PC-9 (cell line): Measurements from ENCODE around the gene MICAL2.

Experiments used
- CTCF ChIP-seq: fragments of 200-600 bp; sonication (generic); conservative IDR thresholded peaks from 2 replicates; pipeline ENCODE4 v1.6.1; 2017; ENCODE audit warnings: mixed run types, antibody characterized with exemption, mild to moderate bottlenecking, moderate library complexity
- EZH2 ChIP-seq: fragments of 200-600 bp; sonication (generic); IDR thresholded peaks from 2 replicates; pipeline ENCODE4 v1.8.0; 2017; ENCODE audit warnings: antibody characterized with exemption, low read depth

DNA sequence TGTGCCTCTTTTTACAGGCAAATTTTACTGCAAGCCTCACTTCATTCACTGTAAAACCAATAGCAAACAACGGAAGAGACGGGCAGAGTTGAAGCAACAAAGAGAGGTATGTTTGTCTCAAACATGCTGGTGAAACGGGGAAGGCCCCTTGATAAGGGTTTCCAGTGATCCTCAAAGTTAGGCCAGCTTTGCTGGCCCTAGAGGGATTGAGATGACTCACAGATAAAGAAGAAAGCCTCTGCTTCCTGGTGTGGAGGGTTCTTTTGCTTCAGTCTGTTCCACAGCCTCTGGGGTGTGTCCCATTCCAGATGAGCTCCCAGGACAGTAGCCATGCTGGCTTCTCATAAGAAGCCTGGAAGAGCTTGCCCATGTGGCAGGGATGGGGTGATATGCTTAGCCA is 148.1 kb downstream of the MICAL2 start:
- TF ChIP-seq CTCF (no peak), EZH2 (no peak)
